GM23338 (cell line): ENCODE measurements around the gene MIEF2. TPM values are rescaled to one million over a fixed set of nuclear protein-coding genes. Genes with fewer than 3 reads are reported as not detected.

Source experiments
- ATAC-seq: fragments of 200-7000 bp; cut with Tn5 transposase; 3 replicates; pipeline ENCODE4 v1.9.1; 2020
- DNase-seq: peaks from one replicate; pipeline ENCODE4 v3.0.0-alpha.2; 2015; ENCODE audit warnings: low spot score
- H2AFZ ChIP-seq: fragments of 200-600 bp; sonication (generic); 2 replicates; pipeline ENCODE4 v1.8.0; 2016; ENCODE audit warnings: antibody characterized with exemption, mild to moderate bottlenecking, moderate library complexity
- H3F3A ChIP-seq: fragments of 200-600 bp; sonication (generic); replicated peaks from 2 replicates; pipeline ENCODE4 v1.8.0; 2017; ENCODE audit warnings: antibody characterized with exemption, mixed run types, low read depth
- H3K27ac ChIP-seq: fragments of 200-600 bp; sonication (generic); 2 replicates; pipeline ENCODE4 v1.6.1; 2016; ENCODE audit warnings: low read depth
- H3K27me3 ChIP-seq: fragments of 200-600 bp; sonication (generic); 2 replicates; pipeline ENCODE4 v1.8.0; 2016; ENCODE audit warnings: mild to moderate bottlenecking, mixed run types, moderate library complexity; ENCODE audit not compliant: insufficient read depth
- H3K36me3 ChIP-seq: fragments of 200-600 bp; sonication (generic); 2 replicates; pipeline ENCODE4 v1.8.0; 2016; ENCODE audit warnings: mild to moderate bottlenecking; ENCODE audit not compliant: insufficient read depth
- H3K4me1 ChIP-seq: fragments of 200-600 bp; sonication (generic); 2 replicates; pipeline ENCODE4 v1.8.0; 2016; ENCODE audit warnings: mild to moderate bottlenecking, moderate library complexity; ENCODE audit not compliant: insufficient read depth
- H3K4me2 ChIP-seq: fragments of 200-600 bp; sonication (generic); 2 replicates; pipeline ENCODE4 v1.7.1; 2017; ENCODE audit warnings: mixed run types
- H3K4me3 ChIP-seq: fragments of 200-600 bp; sonication (generic); 2 replicates; pipeline ENCODE4 v1.6.1; 2016; ENCODE audit warnings: mixed run types
- H3K79me2 ChIP-seq: fragments of 200-600 bp; sonication (generic); replicated peaks from 2 replicates; pipeline ENCODE4 v1.8.0; 2017; ENCODE audit warnings: mild to moderate bottlenecking; ENCODE audit not compliant: insufficient read depth
- H3K9me2 ChIP-seq: fragments of 200-600 bp; sonication (generic); 2 replicates; pipeline ENCODE4 v1.8.0; 2017; ENCODE audit not compliant: insufficient read depth
- H4K20me1 ChIP-seq: fragments of 200-600 bp; sonication (generic); replicated peaks from 2 replicates; pipeline ENCODE4 v1.8.0; 2017; ENCODE audit warnings: mild to moderate bottlenecking; ENCODE audit not compliant: insufficient read depth
- H3K27ac Mint-ChIP-seq: 2 replicates; pipeline ENCODE4 v1.8.0; 2020; ENCODE audit warnings: inconsistent platforms, mild to moderate bottlenecking, moderate library complexity, mixed read lengths
- H3K27me3 Mint-ChIP-seq: 3 replicates; pipeline ENCODE4 v1.8.0; 2022; ENCODE audit warnings: low read depth, mild to moderate bottlenecking, moderate library complexity, mixed read lengths, inconsistent platforms; ENCODE audit not compliant: insufficient read depth, poor library complexity
- H3K36me3 Mint-ChIP-seq: 3 replicates; pipeline ENCODE4 v1.8.0; 2021; ENCODE audit warnings: low read depth, mild to moderate bottlenecking, inconsistent platforms, moderate library complexity, mixed read lengths
- H3K4me1 Mint-ChIP-seq: 3 replicates; pipeline ENCODE4 v1.8.0; 2020; ENCODE audit warnings: mild to moderate bottlenecking, inconsistent platforms, mixed read lengths
- H3K4me3 Mint-ChIP-seq: 3 replicates; pipeline ENCODE4 v1.8.0; 2021; ENCODE audit warnings: moderate library complexity, mild to moderate bottlenecking, inconsistent platforms, mixed read lengths
- H3K9me3 Mint-ChIP-seq: 3 replicates; pipeline ENCODE4 v1.8.0; 2020; ENCODE audit warnings: moderate library complexity, mild to moderate bottlenecking, inconsistent platforms, mixed read lengths
- CTCF ChIP-seq, 2 experiments: fragments of 200-600 bp in 1 of 2; sonication (generic) in 1 of 2; conservative IDR thresholded peaks; 2 replicates each; pipeline versions ENCODE4 v1.5.1 to v1.6.1; 2016 to 2017; ENCODE audit warnings: antibody characterized with exemption in 2 of 2, low read depth in 2 of 2, mild to moderate bottlenecking in 2 of 2, moderate library complexity in 1 of 2
- EZH2 ChIP-seq: fragments of 200-600 bp; sonication (generic); IDR thresholded peaks from one replicate; pipeline ENCODE4 v1.8.0; 2017; ENCODE audit warnings: antibody characterized with exemption, mild to moderate bottlenecking, low read depth; ENCODE audit not compliant: unreplicated experiment
- JUNB ChIP-seq: IDR thresholded peaks from one replicate; pipeline ENCODE4 v1.6.1; 2016; ENCODE audit warnings: antibody characterized with exemption; ENCODE audit not compliant: unreplicated experiment
- NANOG ChIP-seq: IDR thresholded peaks from 2 replicates; pipeline ENCODE4 v1.6.1; 2016; ENCODE audit warnings: antibody characterized with exemption, borderline replicate concordance
- POLR2AphosphoS5 ChIP-seq: IDR thresholded peaks from 2 replicates; pipeline ENCODE4 v1.6.1; 2016; ENCODE audit warnings: antibody characterized with exemption, low read depth
- STAT1 ChIP-seq: IDR thresholded peaks from one replicate; pipeline ENCODE4 v1.6.1; 2016; ENCODE audit warnings: antibody characterized with exemption; ENCODE audit not compliant: unreplicated experiment
- ZNF114 ChIP-seq: fragments of 250-450 bp; sonication (Bioruptor Pico); IDR thresholded peaks from 2 replicates; pipeline ENCODE4 v1.5.0; 2020; ENCODE audit warnings: mild to moderate bottlenecking, moderate library complexity
- ZNF331 ChIP-seq: fragments of 250-450 bp; sonication (Bioruptor Pico); IDR thresholded peaks from 2 replicates; pipeline ENCODE4 v1.5.0; 2020; ENCODE audit warnings: low read depth, mild to moderate bottlenecking, moderate library complexity
- polyA plus RNA-seq: library from polyadenylated mRNA; unstranded; fragments of >200 nt; fragmentation: Nextera tagmentation; extraction: Ambion mirVana; gene quantifications from 2 replicates; pipeline ENCODE4 v1.2.1, GENCODE V29; 2016
- total RNA-seq: library from RNA; depleted of rRNA; stranded (reverse); fragments of >200 nt; shearing (Covaris generic); gene quantifications from 2 replicates; pipeline ENCODE4 v1.2.3, GENCODE V29; 2014
- TF ChIP-seq, protein P1 (sequence below): IDR thresholded peaks from 2 replicates; pipeline ENCODE4 v1.6.1; 2016; ENCODE audit warnings: antibody characterized with exemption
- TF ChIP-seq, protein P2 (sequence below): fragments of 250-450 bp; sonication (Bioruptor Pico); IDR thresholded peaks from 2 replicates; pipeline ENCODE4 v1.5.0; 2020; ENCODE audit warnings: mild to moderate bottlenecking, moderate library complexity

MIEF2 gene
- total and polyA plus RNA-seq, 2 experiments from 2014 or later = 8.2 to 26.5 TPM

GRCh38 chr17:18235743-18236256 lies 24.7 kb upstream of the MIEF2 start:
- Histone ChIP-seq H3K36me3 (0 out of 2 replicates have a peak, but pooled peaks cover 3% of the 10 kb centered on the region), H3K27ac (no peak overlapping the region), H3K4me3 (no peak overlapping the region), H3F3A (no peaks in the 10 kb centered on the region), H3K9me2 (no peaks in the 10 kb centered on the region), H3K27me3 (no peaks in the 10 kb centered on the region), H4K20me1 (no peaks in the 10 kb centered on the region; the same call in 1 of the 2 replicates), H3K4me2 (no peak overlapping the region), H2AFZ (no peak overlapping the region), H3K79me2 (peaks cover 10% of the 10 kb centered on the region), H3K4me1 (no peaks in the 10 kb centered on the region)
- Mint-ChIP-seq H3K4me3 (no peak overlapping the region), H3K27me3 (peaks cover 5% of the 10 kb centered on the region), H3K9me3 (no peaks in the 10 kb centered on the region), H3K4me1 (peaks cover 4% of the 10 kb centered on the region; the same call in 1 of the 3 replicates), H3K36me3 (peaks cover 39% of the 10 kb centered on the region), H3K27ac (no peak overlapping the region)
- TF ChIP-seq, protein P1, sequence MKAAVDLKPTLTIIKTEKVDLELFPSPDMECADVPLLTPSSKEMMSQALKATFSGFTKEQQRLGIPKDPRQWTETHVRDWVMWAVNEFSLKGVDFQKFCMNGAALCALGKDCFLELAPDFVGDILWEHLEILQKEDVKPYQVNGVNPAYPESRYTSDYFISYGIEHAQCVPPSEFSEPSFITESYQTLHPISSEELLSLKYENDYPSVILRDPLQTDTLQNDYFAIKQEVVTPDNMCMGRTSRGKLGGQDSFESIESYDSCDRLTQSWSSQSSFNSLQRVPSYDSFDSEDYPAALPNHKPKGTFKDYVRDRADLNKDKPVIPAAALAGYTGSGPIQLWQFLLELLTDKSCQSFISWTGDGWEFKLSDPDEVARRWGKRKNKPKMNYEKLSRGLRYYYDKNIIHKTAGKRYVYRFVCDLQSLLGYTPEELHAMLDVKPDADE = no peak
- no peak for TF ChIP-seq NANOG
- no peak for TF ChIP-seq CTCF (conservative IDR thresholded peaks at IDR 0.05; ENCODE audit: low read depth in 2 of 2)
- TF ChIP-seq POLR2AphosphoS5 = no peak
- TF ChIP-seq ZNF114 (CRISPR knock-in tag) = no peak
- no peak for TF ChIP-seq JUNB
- TF ChIP-seq, protein P2, sequence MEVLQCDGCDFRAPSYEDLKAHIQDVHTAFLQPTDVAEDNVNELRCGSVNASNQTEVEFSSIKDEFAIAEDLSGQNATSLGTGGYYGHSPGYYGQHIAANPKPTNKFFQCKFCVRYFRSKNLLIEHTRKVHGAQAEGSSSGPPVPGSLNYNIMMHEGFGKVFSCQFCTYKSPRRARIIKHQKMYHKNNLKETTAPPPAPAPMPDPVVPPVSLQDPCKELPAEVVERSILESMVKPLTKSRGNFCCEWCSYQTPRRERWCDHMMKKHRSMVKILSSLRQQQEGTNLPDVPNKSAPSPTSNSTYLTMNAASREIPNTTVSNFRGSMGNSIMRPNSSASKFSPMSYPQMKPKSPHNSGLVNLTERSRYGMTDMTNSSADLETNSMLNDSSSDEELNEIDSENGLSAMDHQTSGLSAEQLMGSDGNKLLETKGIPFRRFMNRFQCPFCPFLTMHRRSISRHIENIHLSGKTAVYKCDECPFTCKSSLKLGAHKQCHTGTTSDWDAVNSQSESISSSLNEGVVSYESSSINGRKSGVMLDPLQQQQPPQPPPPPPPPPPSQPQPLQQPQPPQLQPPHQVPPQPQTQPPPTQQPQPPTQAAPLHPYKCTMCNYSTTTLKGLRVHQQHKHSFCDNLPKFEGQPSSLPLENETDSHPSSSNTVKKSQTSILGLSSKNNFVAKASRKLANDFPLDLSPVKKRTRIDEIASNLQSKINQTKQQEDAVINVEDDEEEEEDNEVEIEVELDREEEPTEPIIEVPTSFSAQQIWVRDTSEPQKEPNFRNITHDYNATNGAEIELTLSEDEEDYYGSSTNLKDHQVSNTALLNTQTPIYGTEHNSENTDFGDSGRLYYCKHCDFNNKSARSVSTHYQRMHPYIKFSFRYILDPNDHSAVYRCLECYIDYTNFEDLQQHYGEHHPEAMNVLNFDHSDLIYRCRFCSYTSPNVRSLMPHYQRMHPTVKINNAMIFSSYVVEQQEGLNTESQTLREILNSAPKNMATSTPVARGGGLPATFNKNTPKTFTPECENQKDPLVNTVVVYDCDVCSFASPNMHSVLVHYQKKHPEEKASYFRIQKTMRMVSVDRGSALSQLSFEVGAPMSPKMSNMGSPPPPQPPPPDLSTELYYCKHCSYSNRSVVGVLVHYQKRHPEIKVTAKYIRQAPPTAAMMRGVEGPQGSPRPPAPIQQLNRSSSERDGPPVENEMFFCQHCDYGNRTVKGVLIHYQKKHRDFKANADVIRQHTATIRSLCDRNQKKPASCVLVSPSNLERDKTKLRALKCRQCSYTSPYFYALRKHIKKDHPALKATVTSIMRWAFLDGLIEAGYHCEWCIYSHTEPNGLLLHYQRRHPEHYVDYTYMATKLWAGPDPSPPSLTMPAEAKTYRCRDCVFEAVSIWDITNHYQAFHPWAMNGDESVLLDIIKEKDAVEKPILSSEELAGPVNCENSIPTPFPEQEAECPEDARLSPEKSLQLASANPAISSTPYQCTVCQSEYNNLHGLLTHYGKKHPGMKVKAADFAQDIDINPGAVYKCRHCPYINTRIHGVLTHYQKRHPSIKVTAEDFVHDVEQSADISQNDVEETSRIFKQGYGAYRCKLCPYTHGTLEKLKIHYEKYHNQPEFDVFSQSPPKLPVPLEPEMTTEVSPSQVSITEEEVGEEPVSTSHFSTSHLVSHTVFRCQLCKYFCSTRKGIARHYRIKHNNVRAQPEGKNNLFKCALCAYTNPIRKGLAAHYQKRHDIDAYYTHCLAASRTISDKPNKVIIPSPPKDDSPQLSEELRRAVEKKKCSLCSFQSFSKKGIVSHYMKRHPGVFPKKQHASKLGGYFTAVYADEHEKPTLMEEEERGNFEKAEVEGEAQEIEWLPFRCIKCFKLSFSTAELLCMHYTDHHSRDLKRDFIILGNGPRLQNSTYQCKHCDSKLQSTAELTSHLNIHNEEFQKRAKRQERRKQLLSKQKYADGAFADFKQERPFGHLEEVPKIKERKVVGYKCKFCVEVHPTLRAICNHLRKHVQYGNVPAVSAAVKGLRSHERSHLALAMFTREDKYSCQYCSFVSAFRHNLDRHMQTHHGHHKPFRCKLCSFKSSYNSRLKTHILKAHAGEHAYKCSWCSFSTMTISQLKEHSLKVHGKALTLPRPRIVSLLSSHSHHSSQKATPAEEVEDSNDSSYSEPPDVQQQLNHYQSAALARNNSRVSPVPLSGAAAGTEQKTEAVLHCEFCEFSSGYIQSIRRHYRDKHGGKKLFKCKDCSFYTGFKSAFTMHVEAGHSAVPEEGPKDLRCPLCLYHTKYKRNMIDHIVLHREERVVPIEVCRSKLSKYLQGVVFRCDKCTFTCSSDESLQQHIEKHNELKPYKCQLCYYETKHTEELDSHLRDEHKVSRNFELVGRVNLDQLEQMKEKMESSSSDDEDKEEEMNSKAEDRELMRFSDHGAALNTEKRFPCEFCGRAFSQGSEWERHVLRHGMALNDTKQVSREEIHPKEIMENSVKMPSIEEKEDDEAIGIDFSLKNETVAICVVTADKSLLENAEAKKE = no peak
- no peak for TF ChIP-seq ZNF331
- no peak for TF ChIP-seq EZH2
- no peak for TF ChIP-seq STAT1
- ATAC-seq (no peak), DNase-seq (no peak)
